ENCODE results near the gene NOP14.
A peak's percentile ranks its signal among the peaks of the same experiment; 100 is the strongest.
"Not testable (repeated sequence)": the region's sequence is repeated elsewhere in the genome, so short reads cannot be mapped to it uniquely, and the experiment has no call there.

Gene NOP14

GRCh38 chr4:2931512-2932301, 31.5 kb downstream of the NOP14 start:
- DNase-seq (ENCODE audit: low read depth): peak; percentile 51

GRCh38 chr4:2930758-2931511, 32.3 kb downstream of the NOP14 start:
- DNase-seq (ENCODE audit: low read depth): no peak

- DNase-seq (ENCODE audit: low read depth): no peak
Observed at GRCh38 chr4:2930135-2930757, 33.0 kb downstream of the NOP14 start.

GRCh38 chr4:2929469-2929868, 33.7 kb downstream of the NOP14 start:
- no peak for DNase-seq (ENCODE audit: low read depth)

- DNase-seq (ENCODE audit: low read depth): no peak
Observed at GRCh38 chr4:2928242-2929176, 34.7 kb downstream of the NOP14 start.

- no peak for DNase-seq (ENCODE audit: low read depth)
Observed at GRCh38 chr4:2927696-2928075, 35.5 kb downstream of the NOP14 start.

- no peak for DNase-seq (ENCODE audit: low read depth)
Observed at GRCh38 chr4:2927016-2927695, 36.0 kb downstream of the NOP14 start.

- DNase-seq (ENCODE audit: low read depth): no peak
Observed at GRCh38 chr4:2925931-2926860, 37.0 kb downstream of the NOP14 start.

GRCh38 chr4:2925496-2925895, 37.7 kb downstream of the NOP14 start:
- no peak for DNase-seq (ENCODE audit: low read depth)

GRCh38 chr4:2924765-2925301, 38.4 kb downstream of the NOP14 start:
- no peak for DNase-seq (ENCODE audit: low read depth)

GRCh38 chr4:2924286-2924685, 38.9 kb downstream of the NOP14 start:
- DNase-seq (ENCODE audit: low read depth): no peak

- DNase-seq (ENCODE audit: low read depth): no peak
Observed at GRCh38 chr4:2923668-2924173, 39.5 kb downstream of the NOP14 start.

GRCh38 chr4:2923141-2923551, 40.1 kb downstream of the NOP14 start:
- DNase-seq (ENCODE audit: low read depth): no peak

- not testable (repeated sequence) for DNase-seq (ENCODE audit: low read depth)
Observed at GRCh38 chr4:2922453-2923101, 40.6 kb downstream of the NOP14 start.

- not testable (repeated sequence) for DNase-seq (ENCODE audit: low read depth)
Observed at GRCh38 chr4:2918714-2919113, 44.5 kb downstream of the NOP14 start.

GRCh38 chr4:2918300-2918699, 44.9 kb downstream of the NOP14 start:
- not testable (repeated sequence) for DNase-seq (ENCODE audit: low read depth)

GRCh38 chr4:2916696-2917095, 46.5 kb downstream of the NOP14 start:
- not testable (repeated sequence) for DNase-seq (ENCODE audit: low read depth)

- DNase-seq (ENCODE audit: low read depth): no peak
Observed at GRCh38 chr4:2915789-2916188, 47.4 kb downstream of the NOP14 start.
